ENCODE results near the gene GNG12.
"Not testable (repeated sequence)": the region's sequence is repeated elsewhere in the genome, so short reads cannot be mapped to it uniquely, and the experiment has no call there.

The GNG12 gene

GRCh38 chr1:67749844-67750690 is 83.2 kb downstream of the GNG12 start:
- no peak for DNase-seq

DNA sequence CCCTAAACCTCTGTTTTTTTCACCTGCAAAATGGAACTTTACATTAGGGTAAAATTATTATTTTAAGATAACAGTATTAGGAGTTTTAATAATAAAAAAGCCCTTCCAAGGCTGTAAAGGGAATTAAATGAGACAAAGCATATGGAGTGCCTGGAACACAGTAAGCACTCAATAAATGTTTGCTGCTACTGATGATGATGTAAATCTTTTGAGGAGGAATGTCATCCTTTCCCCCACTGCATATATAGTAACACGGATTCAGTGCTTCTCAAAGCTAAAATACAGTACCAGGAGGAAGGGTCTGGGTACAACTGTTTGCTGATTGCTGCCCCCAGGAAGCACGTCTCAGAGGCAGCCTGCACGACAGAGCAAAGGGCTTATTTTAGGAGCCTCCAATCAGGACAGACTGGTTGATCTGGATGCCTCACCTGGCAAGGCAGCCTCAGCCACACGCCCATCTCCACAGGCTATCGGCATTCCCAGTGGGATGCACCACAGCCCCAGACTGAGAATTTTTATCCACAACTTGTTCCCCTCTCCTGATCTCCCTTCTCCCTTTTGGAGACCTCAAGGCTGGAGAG is 83.9 kb downstream of the GNG12 start:
- no peak for DNase-seq

DNA sequence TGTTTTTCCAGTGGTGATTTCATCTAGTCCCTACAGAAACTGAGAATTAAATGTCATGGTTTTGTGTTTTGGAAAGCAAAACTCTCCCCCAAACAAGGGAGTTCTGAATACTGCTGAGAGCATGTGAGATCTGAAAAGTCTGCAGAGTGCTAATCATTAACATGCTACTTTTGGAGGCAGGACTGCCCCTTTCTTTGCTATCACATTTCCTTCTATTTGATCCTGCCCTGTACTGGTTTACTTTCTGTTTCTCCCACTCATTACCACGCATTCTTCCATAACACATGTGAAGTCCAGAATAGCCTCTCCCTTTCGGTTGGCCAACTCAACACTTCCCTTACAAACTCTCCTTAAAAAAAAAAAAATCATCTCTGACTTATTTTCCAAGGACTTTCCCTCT is 84.6 kb downstream of the GNG12 start:
- DNase-seq, result no peak

DNA sequence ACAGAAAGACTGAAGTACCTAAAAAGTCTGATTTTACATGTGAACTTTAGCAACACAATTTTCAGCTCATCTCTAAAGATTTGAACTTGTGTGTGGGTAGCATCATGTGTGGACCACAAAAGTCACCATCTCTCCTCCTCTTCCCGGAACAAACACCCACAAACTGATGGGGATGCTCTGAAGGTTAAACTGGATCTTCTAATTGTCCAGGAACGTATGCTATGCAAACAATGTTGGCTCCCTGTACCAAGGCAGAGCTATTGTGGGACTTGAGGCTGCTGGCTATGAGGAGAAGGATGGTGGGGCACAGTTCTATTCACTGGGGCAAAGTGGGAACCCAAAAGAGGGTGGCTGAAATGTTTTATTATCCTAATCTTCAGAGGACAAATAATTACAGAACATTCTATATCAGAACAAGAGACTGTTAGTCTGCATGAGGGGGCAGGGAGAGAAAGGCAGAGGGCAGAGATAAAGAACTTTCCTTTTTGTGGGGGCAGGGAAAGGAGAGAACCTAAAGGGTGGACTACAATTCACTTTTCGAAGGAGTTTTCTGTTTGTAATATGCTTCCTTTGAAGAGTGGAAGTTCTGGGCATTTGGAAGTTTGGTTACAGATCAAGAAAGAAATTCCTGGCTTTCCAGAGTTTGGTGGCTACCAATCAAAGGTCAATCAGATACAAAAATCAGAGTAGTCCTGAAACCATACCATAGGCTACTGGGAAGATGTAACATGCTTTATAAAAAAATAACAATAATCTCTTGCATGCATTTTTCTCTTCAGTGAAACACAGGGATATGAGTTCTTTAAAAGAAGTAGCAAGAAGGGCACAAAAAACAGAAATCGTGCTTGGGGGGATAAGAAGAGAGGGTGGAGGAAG is 85.4 kb downstream of the GNG12 start:
- DNase-seq, result no peak

GRCh38 chr1:67745875-67746698 is 87.2 kb downstream of the GNG12 start:
- no peak for DNase-seq

DNA sequence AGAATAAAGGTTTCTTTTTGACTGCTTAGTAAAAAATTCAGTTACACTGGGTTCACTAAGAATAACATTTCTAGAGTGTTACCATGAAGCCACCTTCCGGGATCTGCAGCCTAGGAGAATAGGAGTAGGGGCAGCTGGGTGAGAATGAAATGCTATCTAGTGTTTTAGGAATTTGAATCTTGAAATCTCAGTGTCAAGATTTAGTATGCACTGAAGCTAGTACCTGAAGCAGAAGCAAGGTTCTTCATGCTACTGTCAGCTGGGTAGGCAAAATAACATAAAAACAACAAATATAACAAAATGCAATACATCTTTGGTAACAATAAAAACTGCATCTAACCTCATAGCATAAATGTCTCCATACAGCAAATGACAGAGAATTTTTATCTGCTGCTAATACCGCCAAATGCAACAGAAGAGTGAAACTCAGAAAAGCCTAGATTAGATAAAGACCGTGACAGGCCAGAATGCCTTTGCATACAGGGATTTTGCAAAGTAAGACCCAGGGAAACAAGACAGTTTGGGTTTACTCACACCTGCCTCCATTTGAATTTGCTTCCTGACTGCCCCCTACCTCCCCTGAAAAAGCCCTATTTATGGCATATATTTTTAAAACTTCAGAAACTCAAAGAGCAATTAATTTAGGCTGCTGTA is 90.1 kb downstream of the GNG12 start:
- no peak for DNase-seq

DNA sequence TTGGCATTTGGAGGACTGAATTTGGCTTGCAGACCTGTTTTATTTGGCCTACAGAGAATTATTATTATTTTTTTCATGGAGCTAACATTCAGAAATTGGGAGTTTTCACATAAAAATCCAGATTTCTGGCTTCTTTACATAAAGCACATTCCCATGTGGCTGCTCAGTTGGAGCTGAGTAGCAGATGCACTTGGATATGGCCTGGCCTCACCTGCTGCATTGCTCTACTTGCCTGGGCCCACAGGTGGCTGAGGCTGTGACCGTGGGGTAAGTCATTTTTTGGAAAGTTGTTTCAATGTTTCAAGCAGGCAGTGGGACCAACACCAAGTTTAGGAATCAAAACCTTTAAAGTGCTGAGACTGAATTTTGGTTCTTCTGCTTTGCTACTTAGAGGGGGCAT is 91.5 kb downstream of the GNG12 start:
- DNase-seq, result no peak

DNA sequence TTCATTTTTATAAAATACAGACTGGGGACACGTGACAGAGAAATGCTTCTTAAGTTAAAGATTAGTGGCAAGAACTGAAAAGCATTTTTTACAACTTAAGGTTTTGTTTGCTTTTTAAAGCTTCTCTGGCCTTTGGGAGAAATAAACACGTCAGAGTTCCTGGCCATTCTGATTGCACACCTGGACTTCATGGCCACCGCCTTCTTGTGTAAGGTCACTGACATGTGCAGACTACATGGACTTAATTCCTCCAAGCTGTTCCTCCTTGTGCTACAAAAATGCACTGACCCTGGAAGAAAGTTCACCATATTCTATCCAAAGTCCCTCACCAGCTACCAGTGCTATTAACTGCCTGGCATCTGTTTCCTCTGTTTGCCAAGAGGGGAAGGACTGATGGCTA is 92.1 kb downstream of the GNG12 start:
- DNase-seq, result no peak

DNA sequence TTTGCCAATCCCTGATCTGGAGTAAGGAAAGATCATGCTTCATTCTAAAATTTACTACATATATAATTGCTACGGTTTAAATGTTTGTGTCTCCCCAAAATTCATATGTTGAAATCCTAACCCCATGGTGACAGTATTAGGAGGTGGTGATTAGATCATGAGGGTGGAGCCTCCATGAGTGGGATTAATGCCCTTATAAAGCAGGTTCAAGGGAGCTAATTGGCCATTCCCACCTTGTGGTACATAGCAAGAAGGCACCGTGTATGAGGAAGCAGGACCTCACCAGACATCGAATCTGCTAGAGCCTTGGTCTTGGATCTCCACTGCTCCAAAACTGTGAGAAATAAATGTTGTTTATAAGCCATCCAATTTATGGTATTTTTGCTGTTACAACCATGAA is 92.7 kb downstream of the GNG12 start:
- DNase-seq, result no peak

DNA sequence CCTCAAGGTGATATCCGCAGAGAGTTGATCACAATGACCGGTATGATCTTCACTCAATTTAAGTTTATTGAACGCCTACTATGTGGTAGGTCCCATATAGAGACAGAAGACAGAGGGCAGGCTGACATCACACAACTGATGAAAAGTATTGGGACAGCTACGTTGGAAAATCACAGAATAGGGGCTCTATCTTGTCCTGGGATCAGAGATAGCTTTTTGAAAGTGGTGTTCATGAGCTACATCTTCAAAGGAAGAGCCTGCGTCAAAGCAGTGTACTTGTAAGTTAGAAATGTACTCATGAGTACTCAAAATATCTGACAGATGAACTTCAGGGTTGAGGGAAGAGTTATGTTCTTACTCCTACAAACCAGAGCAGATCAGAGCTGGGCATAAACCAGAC is 93.9 kb downstream of the GNG12 start:
- no peak for DNase-seq

DNA sequence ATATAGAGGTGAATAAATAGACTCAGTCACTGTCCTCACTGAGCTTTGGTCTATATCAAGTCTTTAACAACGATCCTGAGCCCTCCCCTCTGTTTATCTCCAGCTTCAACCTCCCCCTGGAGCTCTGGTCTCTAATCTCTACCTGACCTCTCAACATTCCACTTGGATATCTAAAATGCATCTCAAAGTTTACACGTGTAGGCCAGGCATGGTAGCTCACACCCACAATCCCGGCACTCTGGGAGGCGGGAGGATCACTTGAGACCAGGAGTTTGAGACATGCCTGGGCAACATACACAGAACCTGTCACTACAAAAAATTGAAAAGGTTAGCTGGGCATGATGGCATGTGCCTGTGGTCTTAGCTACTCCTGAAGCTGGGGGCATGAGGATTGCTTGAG is 94.9 kb downstream of the GNG12 start:
- DNase-seq, result no peak

DNA sequence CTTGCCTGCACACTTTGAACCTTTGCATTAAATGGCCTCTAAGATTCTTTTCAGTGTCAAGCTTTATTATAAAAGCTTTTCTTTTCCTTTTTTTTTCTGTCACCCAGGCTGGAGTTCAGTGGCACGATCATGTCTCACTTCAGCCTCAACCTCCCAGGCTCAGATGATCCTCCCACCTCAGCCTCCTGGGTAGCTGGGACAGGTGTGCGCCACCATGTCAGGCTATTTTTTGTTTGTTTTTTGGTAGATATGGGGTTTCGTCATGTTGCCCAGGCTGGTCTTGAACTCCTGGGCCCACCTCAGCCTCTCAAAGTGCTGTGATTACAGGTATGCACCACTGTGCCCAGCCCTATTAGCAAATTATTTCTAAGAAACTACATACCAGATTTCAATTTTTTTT is 95.4 kb downstream of the GNG12 start:
- DNase-seq, result no peak

DNA sequence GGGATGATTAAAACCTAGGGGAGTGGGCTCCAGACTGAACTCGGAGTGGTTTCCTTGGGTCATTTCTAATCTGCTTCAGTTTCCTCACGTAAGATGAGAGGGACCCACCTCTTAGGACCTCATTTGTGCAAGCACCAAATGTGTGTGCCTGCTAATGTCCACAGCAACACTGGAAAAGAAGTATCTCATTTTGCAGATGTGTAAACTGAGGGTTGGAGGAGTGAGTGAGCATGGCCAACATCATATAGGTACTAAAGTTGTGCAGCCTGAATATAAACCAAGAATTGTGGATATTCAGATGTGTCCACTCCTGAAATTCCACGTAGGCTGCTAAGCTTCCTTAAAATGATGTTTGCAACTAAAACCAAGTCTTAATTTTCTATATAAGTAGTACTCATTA is 96.5 kb downstream of the GNG12 start:
- DNase-seq, result no peak

GRCh38 chr1:67735806-67736627 is 97.2 kb downstream of the GNG12 start:
- DNase-seq, result no peak

DNA sequence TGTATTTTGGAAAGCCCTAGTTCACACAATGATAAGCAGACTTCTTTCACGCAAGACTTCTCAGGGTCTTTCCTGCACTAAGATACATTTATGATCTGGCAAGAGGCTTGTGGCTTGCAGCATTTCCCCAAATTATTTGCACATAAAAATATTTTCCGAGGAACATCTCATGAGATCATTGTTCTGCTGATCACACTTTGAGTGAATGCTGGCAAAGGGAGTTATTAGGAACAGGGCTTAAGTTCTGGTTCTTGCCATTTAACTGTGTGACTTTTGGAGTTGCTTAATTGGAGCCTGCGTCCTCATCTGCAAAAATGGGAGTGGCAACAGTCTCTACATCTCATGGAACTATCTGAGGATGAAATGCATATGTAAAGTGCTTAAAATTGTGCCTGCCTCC is 98.1 kb downstream of the GNG12 start:
- DNase-seq, result no peak

GRCh38 chr1:67734323-67734690 is 99.0 kb downstream of the GNG12 start:
- DNase-seq, result no peak

DNA sequence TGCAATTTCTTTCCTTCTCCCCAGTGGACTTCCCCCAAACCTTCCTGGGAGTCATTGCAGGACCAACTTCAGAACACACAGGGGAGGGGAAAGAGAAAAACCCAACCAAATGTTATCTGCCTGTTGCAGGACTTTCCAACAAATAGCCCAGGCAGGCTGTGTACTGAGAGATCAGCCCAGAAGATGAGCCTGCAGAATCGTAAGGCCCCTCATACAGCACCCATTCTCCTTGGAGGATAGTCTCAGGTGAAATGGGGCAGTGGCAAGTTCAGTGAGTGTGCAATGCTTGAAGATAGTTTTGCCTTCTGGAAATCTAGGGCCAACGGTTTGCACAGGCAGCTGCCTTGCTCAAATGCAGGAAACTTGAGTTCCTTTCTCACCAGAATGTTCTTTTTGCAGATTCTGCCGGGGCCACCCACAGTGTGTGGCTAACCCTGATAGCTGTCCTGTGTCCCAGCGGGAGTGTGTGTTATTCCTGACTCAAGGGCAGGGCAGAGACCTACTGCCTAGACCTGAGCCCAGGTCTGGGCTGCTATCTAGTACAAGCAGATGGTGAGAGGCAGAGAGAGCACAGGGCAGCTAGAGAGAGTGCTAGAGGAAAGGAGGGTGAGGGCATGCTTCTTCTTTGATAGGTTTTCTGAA is 99.5 kb downstream of the GNG12 start:
- DNase-seq, result no peak

- no peak for DNase-seq
Measured at GRCh38 chr1:67732750-67733151, 100.5 kb downstream of the GNG12 start.

- DNase-seq, result no peak
Measured at GRCh38 chr1:67731322-67731721, 101.9 kb downstream of the GNG12 start.

- not testable (repeated sequence) for DNase-seq
Measured at GRCh38 chr1:67730312-67730711, 103.0 kb downstream of the GNG12 start.

GRCh38 chr1:67729872-67730271 is 103.4 kb downstream of the GNG12 start:
- no peak for DNase-seq

Measured in NCI-H2081 treated with DMSO at 0.1 percent for 48 hours (cell line).